ENCODE results near the gene LAMTOR5. TPM values are rescaled to one million over a fixed set of nuclear protein-coding genes. Genes with fewer than 3 reads are reported as not detected.

LAMTOR5 gene
- polyA plus RNA-seq: 136 TPM
- long read RNA-seq, donor 1, transcript LAMTOR5-206 (4 exons, 634 nt): major isoform, 61 of 117 reads
- long read RNA-seq, donor 1, transcript LAMTOR5-202 (3 exons, 1,830 nt): minor isoform, 5 of 117 reads
- long read RNA-seq, donor 1, partial matches to known transcripts: 49 of 117 reads
- long read RNA-seq, donor 1, other reads (novel, unspliced or antisense): 0 of 117 reads
- long read RNA-seq, donor 2, transcript LAMTOR5-202 (3 exons, 1,830 nt): minor isoform, 9 of 224 reads
- long read RNA-seq, donor 2, transcript LAMTOR5-206 (4 exons, 634 nt): major isoform, 135 of 224 reads
- long read RNA-seq, donor 2, partial matches to known transcripts: 78 of 224 reads
- long read RNA-seq, donor 2, other reads (novel, unspliced or antisense): 0 of 224 reads
- long read RNA-seq, donor 3: 0 reads
- long read RNA-seq, donor 4, transcript LAMTOR5-206 (4 exons, 634 nt): major isoform, 10 of 20 reads
- long read RNA-seq, donor 4, partial matches to known transcripts: 10 of 20 reads
- long read RNA-seq, donor 4, other reads (novel, unspliced or antisense): 0 of 20 reads
- long read RNA-seq, donor 5, transcript LAMTOR5-202 (3 exons, 1,830 nt): minor isoform, 5 of 97 reads
- long read RNA-seq, donor 5, transcript LAMTOR5-206 (4 exons, 634 nt): major isoform, 62 of 97 reads
- long read RNA-seq, donor 5, partial matches to known transcripts: 30 of 97 reads
- long read RNA-seq, donor 5, other reads (novel, unspliced or antisense): 0 of 97 reads
- long read RNA-seq, donor 6, transcript LAMTOR5-202 (3 exons, 1,830 nt): minor isoform, 10 of 201 reads
- long read RNA-seq, donor 6, transcript LAMTOR5-206 (4 exons, 634 nt): major isoform, 134 of 201 reads
- long read RNA-seq, donor 6, partial matches to known transcripts: 54 of 201 reads
- long read RNA-seq, donor 6, other reads (novel, unspliced or antisense): 0 of 201 reads
- long read RNA-seq, donor 7, transcript LAMTOR5-206 (4 exons, 634 nt): major isoform, 67 of 96 reads
- long read RNA-seq, donor 7, partial matches to known transcripts: 23 of 96 reads
- long read RNA-seq, donor 7, other reads (novel, unspliced or antisense): 0 of 96 reads
- long read RNA-seq, donor 8, transcript LAMTOR5-206 (4 exons, 634 nt): major isoform, 215 of 341 reads
- long read RNA-seq, donor 8, transcript LAMTOR5-202 (3 exons, 1,830 nt): minor isoform, 10 of 341 reads
- long read RNA-seq, donor 8, partial matches to known transcripts: 110 of 341 reads
- long read RNA-seq, donor 8, other reads (novel, unspliced or antisense): 0 of 341 reads
- long read RNA-seq, donor 9, transcript LAMTOR5-206 (4 exons, 634 nt): major isoform, 135 of 237 reads
- long read RNA-seq, donor 9, transcript LAMTOR5-202 (3 exons, 1,830 nt): minor isoform, 15 of 237 reads
- long read RNA-seq, donor 9, transcript LAMTOR5-205 (3 exons, 569 nt): minor isoform, 5 of 237 reads
- long read RNA-seq, donor 9, partial matches to known transcripts: 82 of 237 reads
- long read RNA-seq, donor 9, other reads (novel, unspliced or antisense): 0 of 237 reads
- long read RNA-seq, donor 10, transcript LAMTOR5-202 (3 exons, 1,830 nt): minor isoform, 13 of 234 reads
- long read RNA-seq, donor 10, transcript LAMTOR5-206 (4 exons, 634 nt): major isoform, 144 of 234 reads
- long read RNA-seq, donor 10, partial matches to known transcripts: 70 of 234 reads
- long read RNA-seq, donor 10, other reads (novel, unspliced or antisense): 0 of 234 reads
- long read RNA-seq, donor 11, transcript LAMTOR5-206 (4 exons, 634 nt): major isoform, 99 of 146 reads
- long read RNA-seq, donor 11, transcript LAMTOR5-202 (3 exons, 1,830 nt): minor isoform, 5 of 146 reads
- long read RNA-seq, donor 11, partial matches to known transcripts: 39 of 146 reads
- long read RNA-seq, donor 11, other reads (novel, unspliced or antisense): 0 of 146 reads

- peak; percentile 92 to 97 for DNase-seq
- H3K36me3 ChIP-seq (ENCODE audit: control insufficient read depth, insufficient read depth, low read length): peaks cover 19% of the 10 kb centered on the region
- peak within 1 kb of the TSS; percentile 91 for H3K4me3 ChIP-seq (ENCODE audit: low read length)
- peaks cover 6% of the 10 kb centered on the region for H3K4me1 ChIP-seq (ENCODE audit: control insufficient read depth, insufficient read depth, low read length)
- no peaks in the 10 kb centered on the region for H3K9me3 ChIP-seq (ENCODE audit: control insufficient read depth, low read depth, low read length)
- no peaks in the 10 kb centered on the region for H3K27me3 ChIP-seq (ENCODE audit: control insufficient read depth, insufficient read depth, low read length)
- peak within 1 kb of the TSS; percentile 86 for H3K27ac ChIP-seq (ENCODE audit: low read length)
- no CpG with 5 or more reads among the region's 76 CpGs for WGBS (ENCODE audit: insufficient coverage, low lambda C conversion rate)
These were observed at the start of gene LAMTOR5 for GRCh38 chr1:110407260-110408210. TSS of gene LAMTOR5 (minus strand) at chr1:110407694. CDS start at chr1:110407620, 74 bp downstream.

DNA sequence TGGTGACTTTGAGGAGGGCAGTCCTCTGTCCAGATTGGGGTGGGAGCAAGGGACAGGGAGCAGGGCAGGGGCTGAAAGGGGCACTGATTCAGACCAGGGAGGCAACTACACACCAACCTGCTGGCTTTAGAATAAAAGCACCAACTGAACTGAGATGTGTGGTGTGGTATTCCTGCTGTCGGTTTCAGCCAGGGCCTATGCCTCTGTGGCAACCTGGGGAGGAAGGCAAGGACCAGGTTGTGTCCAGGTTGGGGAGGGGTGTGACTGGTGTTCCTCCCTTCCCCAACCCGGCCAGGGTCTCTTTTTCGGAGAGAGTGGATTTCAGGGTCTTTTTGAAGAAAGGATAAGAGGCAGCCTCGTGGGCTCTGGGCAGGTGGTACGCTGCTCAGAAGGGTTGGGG is 49.7 kb upstream of the LAMTOR5 start:
- no CpG with 5 or more reads among the region's 5 CpGs for WGBS (ENCODE audit: insufficient coverage, low lambda C conversion rate)
- H3K4me3 ChIP-seq (ENCODE audit: low read length): no peak overlapping the region
- no peaks in the 10 kb centered on the region for H3K4me1 ChIP-seq (ENCODE audit: control insufficient read depth, insufficient read depth, low read length)
- no peak overlapping the region for H3K27ac ChIP-seq (ENCODE audit: low read length)
- H3K9me3 ChIP-seq (ENCODE audit: control insufficient read depth, low read depth, low read length): no peaks in the 10 kb centered on the region
- peaks cover 8% of the 10 kb centered on the region for H3K27me3 ChIP-seq (ENCODE audit: control insufficient read depth, insufficient read depth, low read length)
- H3K36me3 ChIP-seq (ENCODE audit: control insufficient read depth, insufficient read depth, low read length): no peaks in the 10 kb centered on the region
- no peak for DNase-seq

GRCh38 chr1:110455151-110455550 is 47.7 kb upstream of the LAMTOR5 start:
- Histone ChIP-seq H3K36me3 (ENCODE audit: control insufficient read depth, insufficient read depth, low read length) (no peaks in the 10 kb centered on the region), H3K4me1 (ENCODE audit: control insufficient read depth, insufficient read depth, low read length) (no peaks in the 10 kb centered on the region), H3K27me3 (ENCODE audit: control insufficient read depth, insufficient read depth, low read length) (peaks cover 18% of the 10 kb centered on the region), H3K27ac (ENCODE audit: low read length) (no peak overlapping the region), H3K4me3 (ENCODE audit: low read length) (no peak overlapping the region), H3K9me3 (ENCODE audit: control insufficient read depth, low read depth, low read length) (no peaks in the 10 kb centered on the region)
- no peak for DNase-seq
- no CpG with 5 or more reads among the region's 8 CpGs for WGBS (ENCODE audit: insufficient coverage, low lambda C conversion rate)

DNA sequence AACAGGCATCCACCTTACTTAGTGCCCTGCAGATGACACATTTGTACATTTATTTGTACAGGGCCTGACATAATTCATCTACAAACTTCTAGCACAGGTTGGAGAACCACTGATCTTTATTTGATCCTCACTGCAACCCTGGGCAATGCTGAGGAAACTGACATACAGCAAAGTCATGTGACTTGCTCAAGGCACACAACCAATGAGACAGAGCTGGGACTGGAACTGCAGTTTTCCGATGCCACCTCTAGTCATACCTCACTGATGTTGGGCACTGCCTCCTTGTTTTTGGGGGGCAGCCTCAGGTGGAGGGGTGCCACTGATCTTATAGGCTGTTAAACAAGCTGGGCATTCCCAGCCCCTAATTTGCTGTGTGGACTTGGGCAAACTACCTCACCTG is 46.8 kb upstream of the LAMTOR5 start:
- DNase-seq: no peak
- H3K27me3 ChIP-seq (ENCODE audit: control insufficient read depth, insufficient read depth, low read length): peaks cover 23% of the 10 kb centered on the region
- no peak overlapping the region for H3K4me3 ChIP-seq (ENCODE audit: low read length)
- H3K27ac ChIP-seq (ENCODE audit: low read length): no peak overlapping the region
- no peaks in the 10 kb centered on the region for H3K9me3 ChIP-seq (ENCODE audit: control insufficient read depth, low read depth, low read length)
- no peaks in the 10 kb centered on the region for H3K36me3 ChIP-seq (ENCODE audit: control insufficient read depth, insufficient read depth, low read length)
- WGBS (ENCODE audit: insufficient coverage, low lambda C conversion rate): no CpG with 5 or more reads among the region's 1 CpG
- H3K4me1 ChIP-seq (ENCODE audit: control insufficient read depth, insufficient read depth, low read length): no peaks in the 10 kb centered on the region

DNA sequence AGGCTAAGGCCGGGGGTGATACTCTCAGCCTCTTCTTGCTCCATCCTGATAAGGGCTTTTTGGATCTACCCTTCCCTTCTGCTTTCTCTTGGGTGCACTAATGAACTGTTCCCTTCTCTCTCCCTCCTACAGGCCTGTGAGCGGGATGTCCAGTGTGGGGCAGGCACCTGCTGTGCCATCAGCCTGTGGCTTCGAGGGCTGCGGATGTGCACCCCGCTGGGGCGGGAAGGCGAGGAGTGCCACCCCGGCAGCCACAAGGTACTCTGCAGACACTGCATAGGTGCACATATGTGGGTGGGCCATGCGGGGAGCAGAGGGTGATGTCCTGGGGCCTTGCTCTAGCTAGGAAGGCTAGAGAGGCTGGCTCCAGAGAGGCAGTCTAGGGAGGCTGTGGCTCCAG is 46.3 kb upstream of the LAMTOR5 start:
- Histone ChIP-seq H3K27me3 (ENCODE audit: control insufficient read depth, insufficient read depth, low read length) (peaks cover 25% of the 10 kb centered on the region), H3K9me3 (ENCODE audit: control insufficient read depth, low read depth, low read length) (no peaks in the 10 kb centered on the region), H3K27ac (ENCODE audit: low read length) (no peak overlapping the region), H3K4me3 (ENCODE audit: low read length) (no peak overlapping the region), H3K36me3 (ENCODE audit: control insufficient read depth, insufficient read depth, low read length) (no peaks in the 10 kb centered on the region), H3K4me1 (ENCODE audit: control insufficient read depth, insufficient read depth, low read length) (no peaks in the 10 kb centered on the region)
- DNase-seq: no peak
- WGBS (ENCODE audit: insufficient coverage, low lambda C conversion rate): no CpG with 5 or more reads among the region's 9 CpGs

DNA sequence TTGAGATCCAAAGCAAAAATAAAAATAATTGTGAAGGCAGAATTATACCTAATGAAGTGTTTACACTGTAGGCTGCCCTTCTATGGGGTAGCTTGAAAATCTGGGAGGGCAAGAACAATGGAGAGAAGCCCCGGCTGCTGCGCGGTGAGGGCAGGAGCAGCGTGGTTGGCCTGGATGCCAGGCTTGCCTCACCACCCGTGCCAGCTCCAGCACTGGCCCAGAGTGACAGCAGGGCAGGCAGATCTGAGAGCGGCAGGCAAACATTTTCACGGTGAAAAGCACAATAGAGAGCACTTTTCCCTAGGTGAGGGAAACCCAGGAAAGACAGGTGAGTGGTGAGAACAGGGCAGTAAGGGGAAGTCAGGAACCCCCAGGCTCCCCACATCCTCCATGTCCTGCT is 44.8 kb upstream of the LAMTOR5 start:
- no CpG with 5 or more reads among the region's 7 CpGs for WGBS (ENCODE audit: insufficient coverage, low lambda C conversion rate)

GRCh38 chr1:110450929-110451328 is 43.4 kb upstream of the LAMTOR5 start, which contains the start of gene PROK1:
TSS of gene PROK1 (plus strand) at chr1:110451149. CDS start at chr1:110451217, 68 bp downstream.
- no peak for DNase-seq
- H3K36me3 ChIP-seq (ENCODE audit: control insufficient read depth, insufficient read depth, low read length): no peaks in the 10 kb centered on the region

More for the DNA sequence above, 44.8 kb upstream of the LAMTOR5 start:
- Histone ChIP-seq H3K4me1 (ENCODE audit: control insufficient read depth, insufficient read depth, low read length) (no peaks in the 10 kb centered on the region), H3K9me3 (ENCODE audit: control insufficient read depth, low read depth, low read length) (no peaks in the 10 kb centered on the region), H3K27ac (ENCODE audit: low read length) (no peak overlapping the region), H3K4me3 (ENCODE audit: low read length) (no peak overlapping the region), H3K36me3 (ENCODE audit: control insufficient read depth, insufficient read depth, low read length) (no peaks in the 10 kb centered on the region), H3K27me3 (ENCODE audit: control insufficient read depth, insufficient read depth, low read length) (peaks cover 27% of the 10 kb centered on the region)
- DNase-seq: no peak

DNA sequence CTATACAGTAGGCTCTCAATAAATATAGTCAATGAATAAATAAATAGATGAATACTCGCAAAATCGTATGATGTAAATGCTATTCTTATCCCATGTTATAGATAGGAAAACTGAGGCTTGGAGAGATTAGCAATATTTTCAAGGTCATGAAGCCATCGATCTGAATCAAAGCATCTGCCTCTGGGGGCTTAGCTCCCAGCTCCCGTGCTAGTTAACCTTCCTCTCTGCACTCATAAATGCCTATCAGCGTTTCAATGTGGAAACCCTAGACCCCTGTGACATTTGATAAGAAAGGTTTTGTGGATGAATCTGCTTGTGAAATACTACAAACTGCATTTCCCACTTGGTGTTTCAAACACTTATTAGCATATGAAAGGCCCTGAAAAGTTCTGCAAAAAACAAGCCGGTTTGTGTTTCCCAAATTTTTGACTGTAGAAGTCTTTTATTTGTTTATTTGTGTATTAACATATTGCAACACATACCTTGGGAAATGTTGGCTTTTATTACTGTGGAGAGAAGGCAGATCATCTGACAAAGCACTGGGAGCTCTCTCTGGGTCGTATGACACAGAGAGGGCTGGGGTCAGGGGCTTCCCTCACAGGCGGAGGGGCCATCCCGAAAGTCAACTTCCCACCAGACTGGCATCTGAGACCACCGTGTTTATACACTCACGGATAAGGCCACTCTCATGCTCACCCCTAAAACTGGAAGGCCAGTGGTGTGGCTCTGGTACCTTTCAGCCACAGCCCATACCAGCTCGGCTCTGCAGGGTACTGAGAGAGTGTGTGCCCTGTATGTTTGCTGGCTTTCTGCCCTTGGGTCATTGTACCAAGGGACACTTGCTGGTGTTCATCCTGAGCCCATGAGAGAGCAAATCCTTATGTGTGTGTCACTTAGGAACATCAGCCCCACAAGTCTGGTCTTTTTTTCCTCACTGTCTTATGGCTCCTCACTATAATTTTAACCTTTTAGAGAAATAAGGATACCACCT is 42.5 kb upstream of the LAMTOR5 start:
- Histone ChIP-seq H3K4me1 (ENCODE audit: control insufficient read depth, insufficient read depth, low read length) (no peaks in the 10 kb centered on the region), H3K27me3 (ENCODE audit: control insufficient read depth, insufficient read depth, low read length) (peaks cover 30% of the 10 kb centered on the region), H3K4me3 (ENCODE audit: low read length) (no peak overlapping the region), H3K36me3 (ENCODE audit: control insufficient read depth, insufficient read depth, low read length) (no peaks in the 10 kb centered on the region), H3K27ac (ENCODE audit: low read length) (no peak overlapping the region), H3K9me3 (ENCODE audit: control insufficient read depth, low read depth, low read length) (no peaks in the 10 kb centered on the region)
- no peak for DNase-seq
- 40% methylated on average over 1 of the region's 12 CpGs for WGBS (ENCODE audit: insufficient coverage, low lambda C conversion rate)

More at GRCh38 chr1:110450929-110451328, 43.4 kb upstream of the LAMTOR5 start, which contains the start of gene PROK1:
- Histone ChIP-seq H3K27ac (ENCODE audit: low read length) (no peak within 1 kb of the TSS), H3K9me3 (ENCODE audit: control insufficient read depth, low read depth, low read length) (no peaks in the 10 kb centered on the region), H3K4me3 (ENCODE audit: low read length) (no peak within 1 kb of the TSS), H3K4me1 (ENCODE audit: control insufficient read depth, insufficient read depth, low read length) (no peaks in the 10 kb centered on the region), H3K27me3 (ENCODE audit: control insufficient read depth, insufficient read depth, low read length) (peaks cover 30% of the 10 kb centered on the region)
- no CpG with 5 or more reads among the region's 8 CpGs for WGBS (ENCODE audit: insufficient coverage, low lambda C conversion rate)

All from large intestine (tissue), 12 donors.